ENCODE results near the gene RGMA.

DNA sequence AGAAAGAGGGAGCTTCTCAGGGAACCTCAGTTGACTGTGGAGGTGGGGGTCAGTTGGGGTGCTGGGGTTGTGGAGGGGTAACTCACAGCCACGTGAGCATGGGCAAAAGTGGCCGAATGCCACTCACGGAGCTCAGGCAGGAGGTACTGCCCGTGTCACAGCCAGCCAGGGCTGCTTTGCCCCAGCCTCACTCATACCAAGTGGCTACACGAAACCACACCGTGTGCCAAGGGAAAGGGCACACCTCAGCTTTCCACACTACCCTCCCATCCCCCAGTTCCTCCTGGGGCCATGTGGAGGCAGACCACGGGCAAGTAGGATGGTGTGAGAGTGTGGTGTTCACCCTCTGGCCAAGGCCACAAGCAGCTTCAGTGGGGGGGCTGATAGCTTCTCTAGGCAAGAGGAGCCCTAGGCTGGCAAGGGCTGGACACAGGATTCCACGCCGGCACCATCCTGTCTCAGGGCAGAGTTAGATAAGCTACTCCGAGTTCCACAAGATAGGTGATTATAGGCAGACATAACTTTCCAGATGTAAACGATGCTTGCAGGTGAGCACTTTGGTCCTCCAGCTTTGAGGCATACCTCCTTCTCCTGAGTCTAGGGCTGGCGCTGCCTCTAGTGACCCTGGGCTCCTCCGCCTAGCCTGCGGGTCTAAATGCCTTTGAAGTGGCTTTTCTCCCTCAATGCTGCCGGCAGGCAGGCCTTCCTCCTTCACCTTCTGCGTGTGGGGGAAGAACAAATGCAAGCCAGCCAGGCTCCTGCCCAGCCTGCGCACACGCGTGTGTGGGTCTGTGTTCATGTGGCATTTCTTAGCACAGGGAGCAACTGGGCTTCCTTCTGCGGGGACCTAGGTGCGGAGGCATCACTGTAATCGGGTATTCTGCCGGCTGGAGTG lies 25.0 kb downstream of the RGMA start:
- TF ChIP-seq POLR2A (IDR thresholded peaks at IDR 0.05; ENCODE audit: low read depth, low read length) = no peak
- TF ChIP-seq POLR2AphosphoS5 (IDR thresholded peaks at IDR 0.05; ENCODE audit: low read depth, low read length) = no peak
- no peak for TF ChIP-seq TAF1 (IDR thresholded peaks at IDR 0.05; ENCODE audit: borderline replicate concordance, low read depth, low read length)

All from GM12892 (cell line).